ENCODE data around the gene HS1BP3. TPM values are rescaled to one million over a fixed set of nuclear protein-coding genes. Genes with fewer than 3 reads are reported as not detected.

Gene HS1BP3
- total RNA-seq, 1 donor from 2014 or later = 33.6 TPM

GRCh38 chr2:20620271-20620681, 30.6 kb downstream of the HS1BP3 start:
- no peak for DNase-seq (ENCODE audit: low spot score)
- Mint-ChIP-seq H3K36me3 (ENCODE audit: low read depth, unreplicated experiment) (peaks cover 9% of the 10 kb centered on the region), H3K27ac (ENCODE audit: unreplicated experiment) (no peak overlapping the region), H3K27me3 (ENCODE audit: unreplicated experiment) (peaks cover 10% of the 10 kb centered on the region), H3K4me3 (ENCODE audit: unreplicated experiment) (no peak overlapping the region), H3K9me3 (ENCODE audit: unreplicated experiment) (no peaks in the 10 kb centered on the region), H3K4me1 (ENCODE audit: unreplicated experiment) (peaks cover 18% of the 10 kb centered on the region)
- TF ChIP-seq CTCF (IDR thresholded peaks at IDR 0.05; ENCODE audit: unreplicated experiment) = no peak

DNA sequence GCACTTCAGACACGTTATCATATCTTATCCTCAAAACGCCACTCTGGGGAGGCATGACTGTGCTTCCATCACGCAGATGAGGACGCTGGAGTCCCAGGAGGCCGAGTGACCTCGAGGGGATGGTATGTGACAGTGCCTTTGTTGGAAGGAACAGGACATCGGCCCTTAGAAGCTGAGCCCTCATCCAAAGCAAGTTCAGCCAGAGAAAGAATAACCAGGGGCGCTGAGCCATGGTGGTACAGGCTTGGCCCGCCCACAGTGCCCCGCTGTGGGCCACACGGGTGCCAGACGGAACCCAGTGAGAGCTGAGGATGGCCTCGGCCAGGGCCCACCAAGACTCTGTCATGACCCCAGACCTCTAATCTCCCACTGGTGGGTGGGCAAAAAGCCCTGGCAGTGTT, 31.3 kb downstream of the HS1BP3 start:
- Mint-ChIP-seq H3K9me3 (ENCODE audit: unreplicated experiment) (no peaks in the 10 kb centered on the region), H3K4me3 (ENCODE audit: unreplicated experiment) (peak overlapping the region; percentile 37), H3K27me3 (ENCODE audit: unreplicated experiment) (peaks cover 10% of the 10 kb centered on the region), H3K4me1 (ENCODE audit: unreplicated experiment) (peaks cover 18% of the 10 kb centered on the region), H3K36me3 (ENCODE audit: low read depth, unreplicated experiment) (peaks cover 9% of the 10 kb centered on the region), H3K27ac (ENCODE audit: unreplicated experiment) (no peak overlapping the region)
- DNase-seq (ENCODE audit: low spot score) = no peak
- TF ChIP-seq CTCF (IDR thresholded peaks at IDR 0.05; ENCODE audit: unreplicated experiment) = no peak

GRCh38 chr2:20618886-20619521, 31.9 kb downstream of the HS1BP3 start:
- peak overlapping the region; percentile 37 for H3K4me3 Mint-ChIP-seq (ENCODE audit: unreplicated experiment)
- no peak overlapping the region for H3K27ac Mint-ChIP-seq (ENCODE audit: unreplicated experiment)
- H3K36me3 Mint-ChIP-seq (ENCODE audit: low read depth, unreplicated experiment) = peaks cover 9% of the 10 kb centered on the region
- peaks cover 10% of the 10 kb centered on the region for H3K27me3 Mint-ChIP-seq (ENCODE audit: unreplicated experiment)
- no peak for TF ChIP-seq CTCF (IDR thresholded peaks at IDR 0.05; ENCODE audit: unreplicated experiment)
- peaks cover 21% of the 10 kb centered on the region for H3K4me1 Mint-ChIP-seq (ENCODE audit: unreplicated experiment)
- no peak for DNase-seq (ENCODE audit: low spot score)
- no peaks in the 10 kb centered on the region for H3K9me3 Mint-ChIP-seq (ENCODE audit: unreplicated experiment)

DNA sequence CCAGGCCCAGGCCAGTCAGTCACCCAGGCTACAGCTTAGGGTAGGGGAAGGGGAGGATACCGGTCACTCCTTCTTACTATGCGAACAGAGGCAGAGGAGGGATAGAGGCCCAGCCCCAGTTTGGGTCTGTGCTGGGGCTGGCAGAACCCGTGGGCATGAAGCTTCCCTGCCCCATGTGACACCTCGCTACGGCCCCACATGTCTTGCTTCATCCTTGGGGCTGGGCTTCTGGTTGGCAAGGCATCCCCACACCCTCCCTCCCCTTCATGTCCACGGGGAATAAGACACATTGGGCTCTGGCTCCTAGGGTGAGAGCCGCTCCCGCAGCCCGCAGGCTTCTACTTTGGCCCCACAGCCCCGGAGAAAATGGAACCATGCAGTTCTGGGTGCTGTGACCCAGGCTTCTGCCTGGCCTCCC, 32.4 kb downstream of the HS1BP3 start:
- peaks cover 26% of the 10 kb centered on the region for H3K4me1 Mint-ChIP-seq (ENCODE audit: unreplicated experiment)
- no peaks in the 10 kb centered on the region for H3K9me3 Mint-ChIP-seq (ENCODE audit: unreplicated experiment)
- peaks cover 10% of the 10 kb centered on the region for H3K27me3 Mint-ChIP-seq (ENCODE audit: unreplicated experiment)
- TF ChIP-seq CTCF (IDR thresholded peaks at IDR 0.05; ENCODE audit: unreplicated experiment) = no peak
- no peak for DNase-seq (ENCODE audit: low spot score)
- peaks cover 9% of the 10 kb centered on the region for H3K36me3 Mint-ChIP-seq (ENCODE audit: low read depth, unreplicated experiment)
- no peak overlapping the region for H3K4me3 Mint-ChIP-seq (ENCODE audit: unreplicated experiment)
- no peak overlapping the region for H3K27ac Mint-ChIP-seq (ENCODE audit: unreplicated experiment)

GRCh38 chr2:20617892-20618467, 32.9 kb downstream of the HS1BP3 start:
- Mint-ChIP-seq H3K4me1 (ENCODE audit: unreplicated experiment) (peaks cover 29% of the 10 kb centered on the region), H3K36me3 (ENCODE audit: low read depth, unreplicated experiment) (peaks cover 9% of the 10 kb centered on the region), H3K4me3 (ENCODE audit: unreplicated experiment) (no peak overlapping the region), H3K27me3 (ENCODE audit: unreplicated experiment) (peaks cover 12% of the 10 kb centered on the region), H3K27ac (ENCODE audit: unreplicated experiment) (no peak overlapping the region), H3K9me3 (ENCODE audit: unreplicated experiment) (no peaks in the 10 kb centered on the region)
- TF ChIP-seq CTCF (IDR thresholded peaks at IDR 0.05; ENCODE audit: unreplicated experiment) = peak; percentile 13
- DNase-seq (ENCODE audit: low spot score) = no peak

All from endothelial cell (in vitro differentiated cells).